HG03103 (cell line): ENCODE measurements around the gene IMPA2.

Experiments
- ATAC-seq: cut with Tn5 transposase; IDR thresholded peaks from one replicate; pipeline ENCODE4 v1.9.1; 2021; ENCODE audit warnings: low read depth; ENCODE audit not compliant: unreplicated experiment

IMPA2 gene

GRCh38 chr18:12041561-12041960 lies 60.3 kb downstream of the IMPA2 start:
- ATAC-seq: no peak

- no peak for ATAC-seq
Observed at GRCh38 chr18:12043811-12044210, 62.5 kb downstream of the IMPA2 start.

- ATAC-seq: no peak
Observed at GRCh38 chr18:12044591-12044990, 63.3 kb downstream of the IMPA2 start.

GRCh38 chr18:12046046-12046750 lies 64.9 kb downstream of the IMPA2 start:
- no peak for ATAC-seq

- ATAC-seq: no peak
Observed at GRCh38 chr18:12046751-12047335, 65.5 kb downstream of the IMPA2 start.

GRCh38 chr18:12048010-12048826 lies 66.9 kb downstream of the IMPA2 start:
- ATAC-seq: no peak

GRCh38 chr18:12048827-12049175 lies 67.5 kb downstream of the IMPA2 start:
- ATAC-seq: no peak

GRCh38 chr18:12049978-12050811 lies 68.9 kb downstream of the IMPA2 start:
- ATAC-seq: peak; percentile 82

GRCh38 chr18:12052866-12053265 lies 71.6 kb downstream of the IMPA2 start:
- no peak for ATAC-seq

- peak; percentile 39 for ATAC-seq
Observed at GRCh38 chr18:12053289-12053688, 72.0 kb downstream of the IMPA2 start.

- no peak for ATAC-seq
Observed at GRCh38 chr18:12056034-12056883, 75.0 kb downstream of the IMPA2 start.

- no peak for ATAC-seq
Observed at GRCh38 chr18:12056884-12057402, 75.6 kb downstream of the IMPA2 start.

GRCh38 chr18:12057419-12058039 lies 76.2 kb downstream of the IMPA2 start:
- ATAC-seq: no peak

GRCh38 chr18:12059334-12060181 lies 78.3 kb downstream of the IMPA2 start:
- ATAC-seq: no peak

- no peak for ATAC-seq
Observed at GRCh38 chr18:12060182-12060870, 79.0 kb downstream of the IMPA2 start.

- ATAC-seq: no peak
Observed at GRCh38 chr18:12061685-12062084, 80.4 kb downstream of the IMPA2 start.

- ATAC-seq: no peak
Observed at GRCh38 chr18:12062974-12063373, 81.7 kb downstream of the IMPA2 start.
